H1 (cell line): ENCODE results near the gene ADAMTS17. TPM values are rescaled to one million over a fixed set of nuclear protein-coding genes. Genes with fewer than 3 reads are reported as not detected.

Source experiments
- CTCF ChIA-PET: fragments of 300-600 bp; sonication (Branson Sonifier 250); formaldehyde crosslinking; loops from one replicate; lab custom pipeline; 2021; ENCODE audit not compliant: partially characterized antibody; lab: Charles Lee
- POLR2A ChIA-PET: fragments of 300-600 bp; sonication (Branson Sonifier 250); formaldehyde crosslinking; loops from one replicate; lab custom pipeline; 2021; ENCODE audit warnings: inconsistent platforms; ENCODE audit not compliant: partially characterized antibody; lab: Charles Lee
- DNase-seq, 2 experiments: peaks; one replicate each; pipeline versions ENCODE4 v3.0.0 to v3.0.0-alpha.2; 2010 to 2022; ENCODE audit warnings: low spot score in 2 of 2, low read depth in 1 of 2, mixed read lengths in 1 of 2
- FAIRE-seq: peaks from 2 replicates; lab custom pipeline; 2011; peaks lifted over from hg19 to GRCh38; lab: Jason Lieb, UNC
- H2AFZ ChIP-seq: 2 replicates; pipeline ENCODE4 v1.8.1; 2012; ENCODE audit warnings: low read length, inconsistent platforms
- H2AK5ac ChIP-seq: 2 replicates; pipeline ENCODE4 v1.6.1; 2013; ENCODE audit warnings: low read depth, low read length
- H2BK120ac ChIP-seq: replicated peaks from 2 replicates; pipeline ENCODE3; 2013; ENCODE audit warnings: low read depth, low read length, inconsistent platforms
- H2BK12ac ChIP-seq: 2 replicates; pipeline ENCODE4 v1.6.1; 2013; ENCODE audit warnings: low read depth, low read length
- H2BK15ac ChIP-seq: 2 replicates; pipeline ENCODE4 v1.6.1; 2013; ENCODE audit warnings: low read length
- H2BK20ac ChIP-seq: 2 replicates; pipeline ENCODE4 v1.6.1; 2013; ENCODE audit warnings: low read length
- H2BK5ac ChIP-seq: 2 replicates; pipeline ENCODE4 v1.6.1; 2013; ENCODE audit warnings: low read depth, low read length
- H3K14ac ChIP-seq: 2 replicates; pipeline ENCODE4 v1.6.1; 2013; ENCODE audit warnings: inconsistent platforms; ENCODE audit not compliant: insufficient read length
- H3K18ac ChIP-seq: 2 replicates; pipeline ENCODE4 v1.6.1; 2013; ENCODE audit warnings: low read length; ENCODE audit errors: extremely low read depth
- H3K23ac ChIP-seq: 2 replicates; pipeline ENCODE4 v1.6.1; 2013; ENCODE audit warnings: inconsistent platforms; ENCODE audit not compliant: insufficient read length
- H3K23me2 ChIP-seq: 2 replicates; pipeline ENCODE4 v1.6.1; 2013; ENCODE audit warnings: low read depth, low read length
- H3K27ac ChIP-seq: 2 replicates; pipeline ENCODE4 v1.6.1; 2011; ENCODE audit warnings: low read depth, low read length, inconsistent platforms
- H3K27me3 ChIP-seq, 4 experiments: replicated peaks in 1 of 4; 1 replicate in 1 of 4; 2 replicates in 3 of 4; pipeline versions ENCODE4 v1.6.1 to v1.8.1; 2011 to 2013; ENCODE audit warnings: low read length in 3 of 4, mild to moderate bottlenecking in 3 of 4, inconsistent platforms in 2 of 4, mixed read lengths in 2 of 4, moderate library complexity in 1 of 4; ENCODE audit not compliant: control insufficient read depth in 3 of 4, insufficient read depth in 3 of 4; ENCODE audit errors: extremely low read depth in 1 of 4
- H3K36me3 ChIP-seq, 4 experiments: 2 replicates each; pipeline versions ENCODE4 v1.6.1 to v1.8.1; 2011 to 2013; ENCODE audit warnings: mild to moderate bottlenecking in 4 of 4, low read length in 3 of 4, moderate library complexity in 2 of 4, control low read depth in 1 of 4, inconsistent platforms in 1 of 4; ENCODE audit not compliant: insufficient read depth in 4 of 4, control insufficient read depth in 2 of 4
- H3K4ac ChIP-seq: replicated peaks from 2 replicates; pipeline ENCODE3; 2013; ENCODE audit warnings: low read length, low read depth, mixed read lengths, inconsistent platforms; ENCODE audit not compliant: insufficient read length
- H3K4me1 ChIP-seq, 4 experiments: replicated peaks in 1 of 4; 1 replicate in 1 of 4; 2 replicates in 3 of 4; pipeline versions ENCODE4 v1.6.1 to v1.8.1; 2011 to 2013; ENCODE audit warnings: low read length in 3 of 4, inconsistent platforms in 2 of 4, mixed read lengths in 1 of 4; ENCODE audit not compliant: insufficient read depth in 4 of 4, control insufficient read depth in 3 of 4
- H3K4me2 ChIP-seq, 2 experiments: 2 replicates each; pipeline versions ENCODE4 v1.6.1 to v1.8.1; 2011 to 2013; ENCODE audit warnings: low read depth in 2 of 2, low read length in 2 of 2, control low read depth in 1 of 2, inconsistent platforms in 1 of 2, mild to moderate bottlenecking in 1 of 2; ENCODE audit not compliant: insufficient read depth in 1 of 2
- H3K4me3 ChIP-seq, 4 experiments: fragments of 200-600, 300-600 bp in 1 of 4; sonication (generic), shearing (Covaris generic), sonication (Bioruptor Twin) in 1 of 4; 2 replicates each; pipeline versions ENCODE4 v1.5.1 to v1.8.1; 2011 to 2016; ENCODE audit warnings: low read length in 4 of 4, low read depth in 3 of 4, control low read depth in 2 of 4, inconsistent platforms in 2 of 4, mild to moderate bottlenecking in 2 of 4, mixed read lengths in 1 of 4, moderate library complexity in 1 of 4; ENCODE audit not compliant: insufficient read depth in 2 of 4; ENCODE audit errors: extremely low read depth in 1 of 4
- H3K56ac ChIP-seq: replicated peaks from 2 replicates; pipeline ENCODE3; 2013; ENCODE audit warnings: low read depth, mild to moderate bottlenecking, mixed read lengths, low read length, inconsistent platforms; ENCODE audit not compliant: insufficient read length
- H3K79me1 ChIP-seq: 2 replicates; pipeline ENCODE4 v1.6.1; 2013; ENCODE audit warnings: low read depth, low read length, control low read depth
- H3K79me2 ChIP-seq, 2 experiments: 2 replicates each; pipeline versions ENCODE4 v1.6.1 to v1.8.1; 2012 to 2013; ENCODE audit warnings: low read length in 2 of 2, mild to moderate bottlenecking in 2 of 2, inconsistent platforms in 1 of 2; ENCODE audit not compliant: insufficient read depth in 2 of 2, control insufficient read depth in 1 of 2
- H3K9ac ChIP-seq, 4 experiments: replicated peaks in 1 of 4; 1 replicate in 1 of 4; 2 replicates in 3 of 4; pipeline versions ENCODE4 v1.6.1 to v1.8.1; 2011 to 2013; ENCODE audit warnings: low read depth in 3 of 4, low read length in 3 of 4, control low read depth in 2 of 4, mild to moderate bottlenecking in 2 of 4, moderate library complexity in 2 of 4, inconsistent platforms in 1 of 4; ENCODE audit errors: extremely low read depth in 1 of 4
- H3K9me3 ChIP-seq, 2 experiments: 2 replicates each; pipeline versions ENCODE4 v1.6.1 to v1.8.1; 2012 to 2013; ENCODE audit warnings: mild to moderate bottlenecking in 2 of 2, moderate library complexity in 2 of 2, control low read depth in 1 of 2, inconsistent platforms in 1 of 2, low read depth in 1 of 2, low read length in 1 of 2, mixed read lengths in 1 of 2; ENCODE audit not compliant: insufficient read depth in 2 of 2
- H4K20me1 ChIP-seq, 2 experiments: replicated peaks in 1 of 2; 2 replicates each; pipeline versions ENCODE3 to v1.8.1; 2011 to 2013; ENCODE audit warnings: inconsistent platforms in 2 of 2, low read length in 2 of 2, mild to moderate bottlenecking in 1 of 2; ENCODE audit not compliant: insufficient read depth in 2 of 2, control insufficient read depth in 1 of 2
- H4K5ac ChIP-seq: 2 replicates; pipeline ENCODE4 v1.6.1; 2013; ENCODE audit warnings: low read length, low read depth, mixed read lengths, inconsistent platforms; ENCODE audit not compliant: insufficient read length
- H4K8ac ChIP-seq: 2 replicates; pipeline ENCODE4 v1.8.0; 2013; ENCODE audit warnings: mild to moderate bottlenecking, moderate library complexity, low read length, inconsistent platforms; ENCODE audit not compliant: insufficient read depth; ENCODE audit errors: extremely low read depth
- H4K91ac ChIP-seq: replicated peaks from 2 replicates; pipeline ENCODE3; 2013; ENCODE audit warnings: low read length, mixed read lengths, inconsistent platforms; ENCODE audit not compliant: insufficient read length
- ATF3 ChIP-seq: IDR thresholded peaks from 2 replicates; pipeline ENCODE4 v1.6.1; 2011; ENCODE audit warnings: low read depth, mild to moderate bottlenecking, low read length; ENCODE audit not compliant: insufficient read depth
- CEBPB ChIP-seq: IDR thresholded peaks from 2 replicates; pipeline ENCODE4 v1.6.1; 2012; ENCODE audit warnings: low read depth, low read length
- RAD21 ChIP-seq, 2 experiments: IDR thresholded peaks in 1 of 2; conservative IDR thresholded peaks in 1 of 2; 2 replicates each; pipeline ENCODE4 v1.6.1; 2011; ENCODE audit warnings: low read depth in 2 of 2, low read length in 2 of 2, improper control_type of control experiment in 1 of 2, inconsistent platforms in 1 of 2, mild to moderate bottlenecking in 1 of 2, moderate library complexity in 1 of 2
- RBBP5 ChIP-seq: IDR thresholded peaks from 2 replicates; pipeline ENCODE4 v1.7.1; 2012; ENCODE audit warnings: low read depth, mild to moderate bottlenecking, inconsistent platforms, low read length, moderate library complexity, borderline replicate concordance
- RXRA ChIP-seq: IDR thresholded peaks from 2 replicates; pipeline ENCODE4 v1.6.1; 2011; ENCODE audit warnings: low read depth, mild to moderate bottlenecking, low read length, moderate library complexity; ENCODE audit not compliant: insufficient read depth
- WGBS, 2 experiments: shearing (Covaris generic) in 1 of 2; methylation state at CpG; one replicate each; pipeline versions ENCODE4 v1.1.6 to v1.1.7; 2013 to 2015; ENCODE audit warnings: low lambda C conversion rate in 2 of 2, mixed read lengths in 2 of 2, inconsistent platforms in 1 of 2, low coverage in 1 of 2, missing lambda C conversion rate in 1 of 2; ENCODE audit not compliant: insufficient replicate concordance in 2 of 2, insufficient coverage in 1 of 2, insufficient read length in 1 of 2; ENCODE audit errors: extremely low coverage in 1 of 2, missing lambda C conversion rate in 1 of 2; 5-methylcytosine and 5-hydroxymethylcytosine counted together
- polyA plus RNA-seq, 7 experiments: library from polyadenylated mRNA; depleted of rRNA in 3 of 7; stranded (reverse) in 5 of 7; unstranded in 2 of 7; fragments of >200 nt in 5 of 7; fragments of 200-250 nt in 2 of 7; gene quantifications; 1 replicate in 5 of 7; 2 replicates in 1 of 7; 4 replicates in 1 of 7; pipeline versions ENCODE4 v1.2.1 to v1.2.3, GENCODE V29; 2011 to 2013; ENCODE audit warnings: missing spikeins in 2 of 7, mixed read lengths in 2 of 7
- total RNA-seq: library from RNA; stranded (reverse); fragmentation: NEBNext Ultra II Directional; extraction: Animal tissue kit (Norgen Biotek cat#: 25700); gene quantifications from 2 replicates; pipeline ENCODE4 v1.2.1, GENCODE V29; 2021
- TF ChIP-seq, protein P1 (sequence below): IDR thresholded peaks from 2 replicates; pipeline ENCODE4 v1.6.1; 2012; ENCODE audit warnings: inconsistent platforms

ADAMTS17 gene
- total and polyA plus RNA-seq, 2 of the 8 experiments (the other 6 are each of a cell fraction or from before 2014, with no cell fraction given), result 0.51 to 1.7 TPM

DNA sequence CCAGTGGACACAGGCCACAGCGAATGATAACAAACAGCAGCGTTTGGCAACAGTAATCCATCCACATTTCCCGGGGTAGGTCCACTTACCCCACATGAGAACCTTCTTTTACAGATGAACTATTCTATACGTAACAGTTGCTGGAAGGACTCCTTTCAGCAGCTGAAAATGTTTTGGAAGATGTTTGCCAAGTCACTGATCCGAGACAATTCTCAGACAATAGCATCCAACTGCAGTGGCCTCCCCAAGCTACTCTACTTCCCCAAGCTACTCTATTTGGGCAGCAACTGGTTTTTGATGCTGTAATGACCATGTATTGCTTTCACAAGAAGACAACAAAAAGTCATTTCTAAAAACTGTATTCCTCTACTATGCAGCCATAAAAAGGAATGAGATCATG, 87.5 kb downstream of the ADAMTS17 start:
- ChIA-PET POLR2A (no interaction called here), CTCF (no interaction called here)
- no peak overlapping the region for H2BK5ac ChIP-seq
- no peaks in the 10 kb centered on the region for H4K20me1 ChIP-seq
- H3K56ac ChIP-seq, result no peak overlapping the region
- no peak overlapping the region for H2BK12ac ChIP-seq
- H3K14ac ChIP-seq, result no peak overlapping the region
- no peak overlapping the region for H3K18ac ChIP-seq
- H3K9me3 ChIP-seq, result peaks cover 0 to 2% of the 10 kb centered on the region in 2 experiments; a peak in 2 of 4 replicates
- H2BK20ac ChIP-seq, result no peak overlapping the region
- H3K79me2 ChIP-seq, result no peaks in the 10 kb centered on the region
- H3K23ac ChIP-seq, result no peak overlapping the region
- TF ChIP-seq RBBP5 (no peak), RAD21 (IDR thresholded peaks at IDR 0.05 in 1 of 2, conservative IDR thresholded peaks at IDR 0.05 in 1 of 2; ENCODE audit: low read depth in 2 of 2, low read length in 2 of 2) (no peak), ATF3 (no peak), CEBPB (no peak), RXRA (no peak)
- TF ChIP-seq, protein P1, sequence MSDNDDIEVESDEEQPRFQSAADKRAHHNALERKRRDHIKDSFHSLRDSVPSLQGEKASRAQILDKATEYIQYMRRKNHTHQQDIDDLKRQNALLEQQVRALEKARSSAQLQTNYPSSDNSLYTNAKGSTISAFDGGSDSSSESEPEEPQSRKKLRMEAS, result no peak
- no peaks in the 10 kb centered on the region for H3K23me2 ChIP-seq
- no peak overlapping the region for H3K9ac ChIP-seq
- H2BK15ac ChIP-seq, result no peak overlapping the region
- H4K91ac ChIP-seq, result no peak overlapping the region
- H2BK120ac ChIP-seq, result no peak overlapping the region
- no peaks in the 10 kb centered on the region for H3K27me3 ChIP-seq
- no peaks in the 10 kb centered on the region for H3K79me1 ChIP-seq
- H3K36me3 ChIP-seq, result no peaks in the 10 kb centered on the region
- H3K4me3 ChIP-seq, result no peak overlapping the region
- H4K8ac ChIP-seq, result no peak overlapping the region
- WGBS, 2 experiments, result 77% methylated on average over 5 of the region's 5 CpGs; no CpG with 5 or more reads in 1 of the 2 experiments
- H3K27ac ChIP-seq, result no peak overlapping the region
- FAIRE-seq (no peak), DNase-seq (no peak)
- H4K5ac ChIP-seq, result no peak overlapping the region
- H3K4me2 ChIP-seq, result no peak overlapping the region
- H3K4me1 ChIP-seq, result no peaks in the 10 kb centered on the region
- H2AFZ ChIP-seq, result no peak overlapping the region
- H2AK5ac ChIP-seq, result no peak overlapping the region
- no peak overlapping the region for H3K4ac ChIP-seq
